Urothelium cell line (cell line): ENCODE results near the gene WNT2.
"Not testable (repeated sequence)": the region's sequence is repeated elsewhere in the genome, so short reads cannot be mapped to it uniquely, and the experiment has no call there.

ENCODE experiments used
- DNase-seq: peaks from one replicate; pipeline ENCODE4 v3.0.0; 2011; ENCODE audit warnings: low spot score, mixed read lengths
- FAIRE-seq: peaks from 2 replicates; lab custom pipeline; 2011; peaks lifted over from hg19 to GRCh38; lab: Jason Lieb, UNC

The WNT2 gene

DNA sequence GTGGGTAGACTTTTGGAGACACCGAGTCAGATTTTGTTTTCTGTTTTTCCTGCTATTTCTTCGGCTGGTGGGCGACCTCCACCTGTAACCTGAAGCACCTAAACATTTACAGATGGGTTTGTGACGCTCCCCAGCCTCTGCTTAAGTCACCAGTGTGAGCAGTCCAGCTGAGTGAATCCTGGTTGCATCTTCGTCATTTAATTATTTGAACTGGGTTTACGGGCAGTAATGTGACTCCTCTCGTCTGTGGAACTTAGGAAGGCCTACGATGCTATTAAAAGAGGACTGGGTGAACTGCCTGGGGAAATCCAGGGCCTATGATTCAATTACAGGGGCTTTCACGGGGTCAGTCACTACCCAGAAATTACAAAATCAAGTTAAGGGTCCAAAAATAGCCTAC lies 52.5 kb downstream of the WNT2 start:
- FAIRE-seq (no peak), DNase-seq (no peak)

- FAIRE-seq (no peak), DNase-seq (no peak)
These were observed 53.0 kb downstream of the WNT2 start for GRCh38 chr7:117269886-117270285.

DNA sequence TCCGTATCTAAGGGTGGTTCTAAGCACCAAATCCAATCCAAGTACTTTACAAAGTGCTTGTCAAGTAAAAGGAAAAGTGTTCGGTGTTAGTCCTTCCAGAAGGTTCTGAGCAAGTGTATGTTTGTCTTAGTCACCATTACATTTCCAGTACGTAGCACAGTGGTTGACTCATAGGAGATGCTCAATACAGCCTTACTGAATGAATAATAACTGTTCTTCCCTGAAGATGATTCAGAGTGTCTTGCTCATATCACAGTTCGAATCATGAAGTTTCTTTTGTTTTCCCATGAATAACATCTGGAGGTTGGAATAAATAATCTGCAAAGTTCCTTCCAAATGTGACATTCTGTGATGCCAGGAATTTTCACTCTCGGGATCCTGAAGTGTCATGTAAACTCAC lies 53.4 kb downstream of the WNT2 start:
- no peak for FAIRE-seq
- peak; percentile 43 for DNase-seq

- no peak for FAIRE-seq
These were observed 58.1 kb downstream of the WNT2 start for GRCh38 chr7:117264716-117265115.

GRCh38 chr7:117262546-117262945 lies 60.3 kb downstream of the WNT2 start:
- FAIRE-seq (no peak), DNase-seq (no peak)

More at GRCh38 chr7:117264716-117265115, 58.1 kb downstream of the WNT2 start:
- no peak for DNase-seq

DNA sequence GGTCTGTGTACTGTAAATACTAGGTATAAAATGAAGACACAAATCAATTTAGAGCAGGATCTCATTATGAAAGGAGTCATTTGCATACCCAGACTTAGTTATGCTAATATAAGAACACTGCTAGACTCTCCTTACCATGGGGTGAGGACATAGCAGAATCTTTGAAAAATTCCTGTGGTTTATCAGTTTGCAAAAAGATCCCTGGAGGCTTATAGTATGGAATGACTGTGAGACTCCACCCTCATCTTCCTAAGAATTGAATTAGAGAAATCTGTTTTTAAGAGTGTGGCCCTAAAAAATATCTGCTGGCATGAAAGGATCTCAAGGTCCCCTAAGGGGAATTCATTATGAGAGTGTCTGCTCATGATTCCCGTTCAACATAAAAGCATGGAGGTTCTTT lies 63.2 kb downstream of the WNT2 start:
- DNase-seq (no peak), FAIRE-seq (no peak)

GRCh38 chr7:117251687-117252086 lies 71.2 kb downstream of the WNT2 start:
- peak; percentile 27 for DNase-seq
- no peak for FAIRE-seq

GRCh38 chr7:117250801-117251200 lies 72.1 kb downstream of the WNT2 start:
- FAIRE-seq = no peak

DNA sequence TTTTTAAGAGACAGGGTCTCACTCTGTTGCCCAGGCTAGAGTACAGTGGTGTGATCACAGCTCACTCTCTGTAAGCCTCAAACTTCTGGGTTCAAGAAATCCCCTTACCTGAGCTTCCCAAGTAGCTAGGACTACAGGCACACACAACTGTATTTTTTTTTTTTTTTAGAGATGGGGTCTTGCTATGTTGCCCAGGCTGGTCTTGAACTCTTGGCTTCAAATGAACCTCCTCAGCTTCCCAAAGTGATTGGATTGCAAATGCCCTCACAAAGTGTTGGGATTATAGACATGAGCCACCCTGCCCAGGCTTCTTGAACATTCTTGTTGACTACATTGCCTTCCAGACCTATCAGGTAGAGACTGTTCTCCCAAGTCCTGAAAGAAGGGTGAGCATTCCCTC lies 72.6 kb downstream of the WNT2 start:
- DNase-seq (no peak), FAIRE-seq (no peak)

More at GRCh38 chr7:117250801-117251200, 72.1 kb downstream of the WNT2 start:
- no peak for DNase-seq

DNA sequence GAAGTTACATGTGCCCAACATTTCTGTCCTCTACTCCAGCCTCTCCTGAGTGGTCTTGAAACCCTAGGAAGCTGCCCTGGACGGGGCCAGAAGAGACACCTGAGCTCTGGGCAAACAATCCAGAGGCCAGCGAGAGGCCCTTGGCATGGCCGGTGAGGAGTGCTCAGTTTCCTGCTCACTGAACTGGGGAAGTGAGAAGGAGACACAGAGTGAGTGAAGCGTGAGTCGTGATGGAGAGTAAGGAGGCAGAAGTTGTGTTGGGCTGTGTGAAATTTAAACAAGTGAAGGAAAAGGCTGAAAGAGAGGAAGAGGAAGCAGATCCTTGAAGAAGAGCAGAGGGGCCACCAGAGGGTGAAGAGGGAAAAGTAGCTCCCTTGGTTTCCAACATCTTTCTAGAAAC lies 73.2 kb downstream of the WNT2 start:
- no peak for FAIRE-seq
- DNase-seq = no peak

DNA sequence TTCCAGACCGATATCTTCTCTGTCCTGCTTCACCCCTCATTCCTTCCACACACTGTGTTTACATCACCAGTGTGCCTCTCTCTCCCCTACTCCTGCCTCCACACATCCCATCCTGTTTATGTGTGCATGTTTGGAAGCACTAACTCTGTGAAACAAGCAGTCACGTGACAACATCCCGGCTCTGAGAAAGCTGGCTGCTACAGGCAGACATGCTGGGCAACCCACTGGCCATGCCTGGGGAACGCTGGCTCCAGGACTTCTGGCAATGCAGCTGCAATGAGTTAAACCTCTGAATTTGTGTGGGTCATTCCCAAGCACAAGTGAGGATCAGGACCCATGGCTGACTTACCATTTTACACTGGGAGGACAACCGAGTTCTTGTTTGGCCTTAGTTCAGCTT lies 74.0 kb downstream of the WNT2 start:
- no peak for DNase-seq
- FAIRE-seq = no peak

GRCh38 chr7:117247809-117248208 lies 75.0 kb downstream of the WNT2 start:
- DNase-seq = no peak
- no peak for FAIRE-seq

DNA sequence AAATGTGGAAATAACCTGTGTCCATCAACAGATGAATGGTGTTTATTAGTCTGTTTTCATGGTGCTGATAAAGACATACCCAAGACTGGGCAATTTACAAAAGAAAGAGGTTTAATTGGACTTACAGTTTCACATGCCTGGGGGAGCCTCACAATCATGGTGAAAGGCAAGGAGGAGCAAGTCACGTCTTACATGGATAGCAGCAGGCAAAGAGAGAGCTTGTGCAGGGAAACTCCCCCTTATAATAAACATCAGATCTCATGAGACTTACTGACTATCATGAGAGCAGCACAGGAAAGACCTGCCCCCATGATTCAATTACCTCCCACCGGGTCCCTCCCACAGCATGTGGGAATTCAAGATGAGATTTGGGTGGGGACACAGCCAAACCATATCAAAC lies 77.2 kb downstream of the WNT2 start:
- DNase-seq, FAIRE-seq: not testable (repeated sequence)

DNA sequence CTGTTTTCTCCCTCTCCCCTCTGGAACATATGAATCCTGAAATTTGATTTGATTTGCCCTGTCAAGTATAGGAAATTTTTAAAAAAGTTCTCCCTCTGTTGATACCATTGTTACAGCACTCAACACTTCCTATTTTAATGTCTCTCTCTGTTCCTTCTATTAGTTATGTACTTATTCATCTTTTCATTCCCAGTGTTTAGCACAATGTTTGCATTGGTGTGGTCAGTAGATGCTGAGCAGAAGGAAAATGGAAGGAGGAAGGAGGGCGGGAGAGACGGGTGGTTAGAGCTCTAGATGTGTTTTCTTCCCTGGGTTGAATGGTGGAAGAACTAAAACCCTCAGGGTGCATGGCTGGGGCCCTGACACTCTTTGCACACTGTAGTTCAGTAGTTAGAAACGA lies 79.5 kb downstream of the WNT2 start:
- DNase-seq = no peak
- no peak for FAIRE-seq

GRCh38 chr7:117241088-117241487 lies 81.8 kb downstream of the WNT2 start:
- DNase-seq = no peak
- FAIRE-seq = no peak

DNA sequence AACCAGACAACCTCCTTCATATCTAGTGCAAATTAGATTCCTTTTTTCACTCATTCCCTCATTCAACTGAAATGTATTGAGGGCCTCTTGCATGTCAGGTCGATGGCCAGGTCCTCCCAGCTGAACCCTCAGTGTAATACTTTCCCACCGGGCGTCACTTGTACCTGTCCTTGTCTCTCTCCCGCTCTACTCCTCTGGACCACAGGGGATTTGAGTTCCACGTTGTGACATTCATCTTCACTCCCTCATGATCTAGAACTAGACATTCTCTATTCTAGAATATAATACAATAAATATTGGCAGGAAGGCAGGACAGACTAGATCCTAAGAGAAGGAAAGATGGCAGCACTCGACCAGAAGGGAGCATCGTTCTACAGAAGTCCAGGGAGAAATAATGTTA lies 83.9 kb downstream of the WNT2 start:
- FAIRE-seq (no peak), DNase-seq (no peak)

DNA sequence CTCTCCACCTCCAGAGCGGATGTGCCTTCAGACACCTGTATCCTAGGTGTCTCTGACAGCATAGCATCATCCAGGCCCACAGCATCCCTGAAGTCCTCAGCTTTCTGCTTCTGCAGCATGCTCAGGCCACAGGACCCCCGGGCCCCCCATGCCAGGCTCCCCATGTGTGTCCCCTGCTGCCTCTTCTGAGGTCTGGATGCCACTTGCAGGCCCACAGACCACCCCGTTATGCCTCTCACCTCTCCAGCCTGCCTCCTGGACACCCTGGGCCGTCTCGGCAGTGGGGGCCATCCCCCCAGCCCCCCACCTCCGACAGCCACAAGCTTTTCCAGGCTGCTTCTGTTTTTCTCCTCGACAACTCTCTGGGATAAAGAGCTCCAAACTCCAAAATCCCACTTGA lies 84.4 kb downstream of the WNT2 start:
- DNase-seq = no peak
- no peak for FAIRE-seq

DNA sequence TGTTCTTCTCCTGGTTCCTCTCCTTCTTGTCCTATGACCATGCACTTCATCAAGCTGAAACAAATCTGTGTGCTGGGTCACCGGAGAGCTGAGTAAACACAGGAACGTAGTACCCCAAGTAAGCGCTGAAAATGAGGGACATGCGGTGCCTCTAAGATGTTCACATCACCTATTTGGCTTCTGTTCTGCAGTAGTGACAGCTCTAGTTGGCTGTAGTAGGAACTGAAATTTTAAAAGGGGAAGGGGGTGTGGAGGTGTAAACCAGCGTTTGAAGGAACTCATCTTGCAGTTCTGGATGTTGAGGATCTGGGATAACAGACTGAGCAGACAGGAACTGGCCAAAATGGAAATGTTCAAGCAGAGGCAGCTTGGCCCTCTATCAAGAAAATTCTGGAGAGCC lies 85.2 kb downstream of the WNT2 start:
- DNase-seq = no peak
- no peak for FAIRE-seq

DNA sequence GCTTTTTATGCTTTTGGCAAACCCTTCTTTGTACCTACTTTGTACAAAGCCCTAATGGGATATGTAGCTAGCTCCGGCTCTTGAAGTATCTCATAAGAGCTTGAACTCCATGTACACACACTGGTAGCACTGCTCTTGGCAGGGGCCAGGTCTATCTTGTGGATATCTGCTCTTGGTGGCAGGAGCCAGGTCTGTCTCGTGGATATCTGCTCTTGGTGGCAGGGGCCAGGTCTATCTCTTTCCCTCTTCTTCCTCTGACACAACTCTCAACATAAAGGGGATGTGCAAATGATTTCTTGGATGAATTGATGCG lies 91.9 kb downstream of the WNT2 start:
- no peak for FAIRE-seq
- no peak for DNase-seq

- FAIRE-seq = no peak
- DNase-seq = no peak
These were observed 92.4 kb downstream of the WNT2 start for GRCh38 chr7:117230276-117231046.

- no peak for DNase-seq
- no peak for FAIRE-seq
These were observed 93.5 kb downstream of the WNT2 start for GRCh38 chr7:117229350-117229749.

DNA sequence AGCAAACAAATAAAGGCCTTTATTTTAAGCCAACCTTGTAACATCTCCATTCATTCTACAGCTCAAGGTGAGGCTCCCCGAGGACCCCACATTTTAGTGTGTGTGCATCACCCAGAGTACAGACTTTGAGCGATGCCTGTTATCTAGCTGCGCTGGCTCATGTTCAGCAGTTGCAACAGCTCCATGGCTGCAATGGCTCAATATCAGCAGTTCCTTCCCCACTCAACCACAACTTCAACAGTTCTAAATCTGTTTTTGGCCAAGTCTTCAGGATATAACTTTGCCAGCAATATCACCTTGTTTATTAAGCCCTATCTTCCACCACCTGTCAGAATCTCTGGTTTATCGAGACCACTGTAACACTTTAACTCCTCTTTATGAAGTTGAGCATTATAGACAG lies 95.8 kb downstream of the WNT2 start:
- no peak for FAIRE-seq
- DNase-seq = no peak

DNA sequence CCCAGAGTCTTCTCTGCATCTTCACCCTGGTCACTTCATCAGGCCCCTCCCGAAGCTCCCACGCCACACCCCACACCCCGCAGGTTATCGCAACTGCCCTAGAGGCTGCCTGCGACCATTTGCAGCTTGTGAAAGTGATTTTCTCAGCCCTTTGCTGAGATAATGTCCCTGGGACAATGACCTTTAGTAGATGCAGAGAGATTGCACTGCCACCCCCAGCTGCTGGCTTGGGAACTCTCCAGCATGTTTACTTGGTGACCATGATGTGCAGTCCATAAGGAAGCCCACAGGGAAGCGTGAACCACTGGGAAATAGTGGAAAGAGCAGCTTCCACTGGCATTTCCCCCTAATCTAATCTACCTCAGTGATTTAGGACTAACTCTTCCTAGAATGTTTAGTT lies 97.3 kb downstream of the WNT2 start:
- DNase-seq (no peak), FAIRE-seq (no peak)
